Naive thymus-derived CD8-positive, alpha-beta T cell (primary cell): ENCODE measurements around the gene LRRC7. TPM values are rescaled to one million over a fixed set of nuclear protein-coding genes. Genes with fewer than 3 reads are reported as not detected.

ENCODE experiments used
- ATAC-seq, 2 donors: fragments of 150-1000 bp; cut with Tn5 transposase in 1 of 2; sonication (Bioruptor Pico), chemical (Tn5 transposase) in 1 of 2; 1 replicate in 1 of 2; 2 replicates in 1 of 2; pipeline ENCODE4 v1.10.0; 2021; ENCODE audit warnings: mild to moderate bottlenecking in 2 of 2, moderate library complexity in 2 of 2
- POLR2A ChIA-PET: fragments of 350-600 bp; sonication (Branson Sonifier 250); formaldehyde crosslinking; loops from one replicate; lab custom pipeline; 2021; ENCODE audit warnings: antibody characterized with exemption; lab: Charles Lee
- DNase-seq, 10 donors: peaks; one replicate each; pipeline versions ENCODE4 v3.0.0 to v3.0.0-alpha.2; 2020 to 2022
- H3K27ac Mint-ChIP-seq, 10 donors: one replicate each; pipeline ENCODE4 v1.8.0; 2020 to 2022; ENCODE audit warnings: mild to moderate bottlenecking in 10 of 10, mixed read lengths in 10 of 10, moderate library complexity in 4 of 10, inconsistent platforms in 1 of 10
- H3K27me3 Mint-ChIP-seq, 5 donors: one replicate each; pipeline ENCODE4 v1.8.0; 2021 to 2022; ENCODE audit warnings: mixed read lengths in 5 of 5
- H3K36me3 Mint-ChIP-seq, 3 donors: one replicate each; pipeline ENCODE4 v1.8.0; 2020 to 2022; ENCODE audit warnings: mixed read lengths in 3 of 3, mild to moderate bottlenecking in 2 of 3, inconsistent platforms in 1 of 3
- H3K4me1 Mint-ChIP-seq, 4 donors: one replicate each; pipeline ENCODE4 v1.8.0; 2021 to 2022; ENCODE audit warnings: mixed read lengths in 4 of 4
- H3K4me3 Mint-ChIP-seq, 10 donors: one replicate each; pipeline ENCODE4 v1.8.0; 2020 to 2022; ENCODE audit warnings: mild to moderate bottlenecking in 10 of 10, mixed read lengths in 10 of 10, moderate library complexity in 6 of 10, inconsistent platforms in 1 of 10
- H3K9me3 Mint-ChIP-seq, 9 donors: one replicate each; pipeline ENCODE4 v1.8.0; 2020 to 2022; ENCODE audit warnings: mixed read lengths in 9 of 9, mild to moderate bottlenecking in 3 of 9, inconsistent platforms in 1 of 9, moderate library complexity in 1 of 9
- polyA plus RNA-seq, 3 donors: library from polyadenylated mRNA; unstranded; fragments of 300-500 nt; fragmentation: Illumina TruSeq; gene quantifications; one replicate each; pipeline ENCODE4 v1.2.3, GENCODE V29; 2021
- total RNA-seq, 8 experiments: library from RNA in 2 of 8; stranded (reverse) in 2 of 8; gene quantifications; one replicate each; pipeline ENCODE4 v1.2.3 and lab custom pipeline; 2021 to 2026

The LRRC7 gene
- total and polyA plus RNA-seq, 5 experiments from 2014 or later, result 0.13 to 1.5 (median 0.48) TPM

- H3K4me3 Mint-ChIP-seq, result no peak overlapping the region
- peaks cover 0 to 4% (median 0%) of the 10 kb centered on the region in 5 donors for H3K27me3 Mint-ChIP-seq
- no peaks in the 10 kb centered on the region for H3K4me1 Mint-ChIP-seq
- DNase-seq, result no peak
- no peak for ATAC-seq
- POLR2A ChIA-PET, result no interaction called here
- H3K36me3 Mint-ChIP-seq, result no peaks in the 10 kb centered on the region
- H3K27ac Mint-ChIP-seq, result no peak overlapping the region
- H3K9me3 Mint-ChIP-seq, result no peaks in the 10 kb centered on the region
These were observed 480.8 kb downstream of the LRRC7 start for GRCh38 chr1:70048336-70049094.

- ATAC-seq (no peak), DNase-seq (no peak)
- H3K4me1 Mint-ChIP-seq, result no peaks in the 10 kb centered on the region
- no peak overlapping the region for H3K4me3 Mint-ChIP-seq
- H3K9me3 Mint-ChIP-seq, result peaks cover 0 to 9% (median 0%) of the 10 kb centered on the region in 9 donors
- H3K36me3 Mint-ChIP-seq, result no peaks in the 10 kb centered on the region
- no peak overlapping the region for H3K27ac Mint-ChIP-seq
- peaks cover 0 to 2% (median 0%) of the 10 kb centered on the region in 5 donors for H3K27me3 Mint-ChIP-seq
- POLR2A ChIA-PET, result no interaction called here
These were observed 484.2 kb downstream of the LRRC7 start for GRCh38 chr1:70051926-70052325.

GRCh38 chr1:70057500-70057899, 489.8 kb downstream of the LRRC7 start:
- H3K9me3 Mint-ChIP-seq, result peaks cover 0 to 9% (median 0%) of the 10 kb centered on the region in 9 donors
- DNase-seq (no peak), ATAC-seq (no peak)
- no peak overlapping the region for H3K27ac Mint-ChIP-seq
- no peaks in the 10 kb centered on the region for H3K36me3 Mint-ChIP-seq
- H3K27me3 Mint-ChIP-seq, result peaks cover 0 to 2% (median 0%) of the 10 kb centered on the region in 5 donors
- POLR2A ChIA-PET, result no interaction called here
- H3K4me1 Mint-ChIP-seq, result no peaks in the 10 kb centered on the region
- no peak overlapping the region for H3K4me3 Mint-ChIP-seq

GRCh38 chr1:70061231-70061630, 493.5 kb downstream of the LRRC7 start:
- no peaks in the 10 kb centered on the region for H3K9me3 Mint-ChIP-seq
- no peak overlapping the region for H3K4me3 Mint-ChIP-seq
- POLR2A ChIA-PET, result no interaction called here
- no peak for ATAC-seq
- peaks cover 0 to 2% (median 0%) of the 10 kb centered on the region in 5 donors for H3K27me3 Mint-ChIP-seq
- H3K4me1 Mint-ChIP-seq, result no peaks in the 10 kb centered on the region
- H3K27ac Mint-ChIP-seq, result no peak overlapping the region
- DNase-seq, result no peak
- no peaks in the 10 kb centered on the region for H3K36me3 Mint-ChIP-seq

GRCh38 chr1:70063861-70064260, 496.1 kb downstream of the LRRC7 start:
- Mint-ChIP-seq H3K27me3 (no peaks in the 10 kb centered on the region), H3K27ac (no peak overlapping the region), H3K36me3 (no peaks in the 10 kb centered on the region), H3K4me1 (no peaks in the 10 kb centered on the region), H3K9me3 (no peaks in the 10 kb centered on the region), H3K4me3 (no peak overlapping the region)
- DNase-seq (no peak), ATAC-seq (no peak)
- POLR2A ChIA-PET, result no interaction called here

GRCh38 chr1:70066711-70067110, 499.0 kb downstream of the LRRC7 start:
- H3K27ac Mint-ChIP-seq, result no peak overlapping the region
- DNase-seq (no peak), ATAC-seq (no peak)
- no peak overlapping the region for H3K4me3 Mint-ChIP-seq
- H3K36me3 Mint-ChIP-seq, result no peaks in the 10 kb centered on the region
- POLR2A ChIA-PET, result no interaction called here
- no peaks in the 10 kb centered on the region for H3K4me1 Mint-ChIP-seq
- H3K9me3 Mint-ChIP-seq, result peaks cover 0 to 3% (median 0%) of the 10 kb centered on the region in 9 donors
- peaks cover 0 to 1% (median 0%) of the 10 kb centered on the region in 5 donors for H3K27me3 Mint-ChIP-seq

GRCh38 chr1:70071601-70072000, 503.9 kb downstream of the LRRC7 start:
- no peak for DNase-seq
- Mint-ChIP-seq H3K4me3 (no peak overlapping the region), H3K4me1 (no peaks in the 10 kb centered on the region), H3K27ac (no peak overlapping the region), H3K9me3 (peaks cover 0 to 3% (median 0%) of the 10 kb centered on the region in 9 donors), H3K36me3 (no peaks in the 10 kb centered on the region), H3K27me3 (peaks cover 0 to 4% (median 0%) of the 10 kb centered on the region in 5 donors)
- ATAC-seq, result no peak
- POLR2A ChIA-PET, result no interaction called here

GRCh38 chr1:70072231-70072751, 504.6 kb downstream of the LRRC7 start:
- DNase-seq, result no peak
- H3K27ac Mint-ChIP-seq, result no peak overlapping the region
- peaks cover 0 to 4% (median 0%) of the 10 kb centered on the region in 5 donors for H3K27me3 Mint-ChIP-seq
- ATAC-seq, result no peak
- no peaks in the 10 kb centered on the region for H3K4me1 Mint-ChIP-seq
- no peak overlapping the region for H3K4me3 Mint-ChIP-seq
- no peaks in the 10 kb centered on the region for H3K36me3 Mint-ChIP-seq
- POLR2A ChIA-PET, result no interaction called here
- peaks cover 0 to 3% (median 0%) of the 10 kb centered on the region in 9 donors for H3K9me3 Mint-ChIP-seq

GRCh38 chr1:70075761-70076160, 508.0 kb downstream of the LRRC7 start:
- H3K36me3 Mint-ChIP-seq, result no peaks in the 10 kb centered on the region
- no peak for ATAC-seq
- H3K27me3 Mint-ChIP-seq, result peaks cover 0 to 4% (median 0%) of the 10 kb centered on the region in 5 donors
- POLR2A ChIA-PET, result no interaction called here
- no peak overlapping the region for H3K4me3 Mint-ChIP-seq
- H3K4me1 Mint-ChIP-seq, result no peaks in the 10 kb centered on the region
- DNase-seq, result no peak
- no peaks in the 10 kb centered on the region for H3K9me3 Mint-ChIP-seq
- no peak overlapping the region for H3K27ac Mint-ChIP-seq

GRCh38 chr1:70077066-70077465, 509.3 kb downstream of the LRRC7 start:
- no peaks in the 10 kb centered on the region for H3K9me3 Mint-ChIP-seq
- ATAC-seq (no peak), DNase-seq (no peak)
- no peak overlapping the region for H3K27ac Mint-ChIP-seq
- H3K4me1 Mint-ChIP-seq, result no peaks in the 10 kb centered on the region
- H3K4me3 Mint-ChIP-seq, result no peak overlapping the region
- peaks cover 0 to 3% (median 0%) of the 10 kb centered on the region in 5 donors for H3K27me3 Mint-ChIP-seq
- H3K36me3 Mint-ChIP-seq, result no peaks in the 10 kb centered on the region
- POLR2A ChIA-PET, result no interaction called here

- H3K27me3 Mint-ChIP-seq, result peaks cover 0 to 5% (median 3%) of the 10 kb centered on the region in 5 donors
- POLR2A ChIA-PET, result no interaction called here
- H3K27ac Mint-ChIP-seq, result no peak overlapping the region
- ATAC-seq (no peak), DNase-seq (no peak)
- peaks cover 0 to 14% (median 8%) of the 10 kb centered on the region in 9 donors for H3K9me3 Mint-ChIP-seq
- H3K4me3 Mint-ChIP-seq, result no peak overlapping the region
- peaks cover 0 to 4% (median 0%) of the 10 kb centered on the region in 4 donors for H3K4me1 Mint-ChIP-seq
- no peaks in the 10 kb centered on the region for H3K36me3 Mint-ChIP-seq
These were observed 511.8 kb downstream of the LRRC7 start for GRCh38 chr1:70079546-70079945.

- H3K27ac Mint-ChIP-seq, result no peak overlapping the region
- H3K4me1 Mint-ChIP-seq, result peaks cover 0 to 4% (median 0%) of the 10 kb centered on the region in 4 donors
- DNase-seq (no peak), ATAC-seq (no peak)
- peaks cover 0 to 21% (median 10%) of the 10 kb centered on the region in 9 donors for H3K9me3 Mint-ChIP-seq
- peaks cover 0 to 6% (median 2%) of the 10 kb centered on the region in 5 donors for H3K27me3 Mint-ChIP-seq
- peaks cover 0 to 5% (median 0%) of the 10 kb centered on the region in 3 donors for H3K36me3 Mint-ChIP-seq
- H3K4me3 Mint-ChIP-seq, result no peak overlapping the region
- POLR2A ChIA-PET, result no interaction called here
These were observed 515.8 kb downstream of the LRRC7 start for GRCh38 chr1:70083519-70083918.

- no peak for ATAC-seq
- H3K27ac Mint-ChIP-seq, result no peak overlapping the region
- DNase-seq, result no peak
- POLR2A ChIA-PET, result no interaction called here
- H3K9me3 Mint-ChIP-seq, result peaks cover 0 to 21% (median 10%) of the 10 kb centered on the region in 9 donors
- H3K27me3 Mint-ChIP-seq, result peaks cover 0 to 10% (median 8%) of the 10 kb centered on the region in 5 donors
- peaks cover 0 to 5% (median 0%) of the 10 kb centered on the region in 3 donors for H3K36me3 Mint-ChIP-seq
- H3K4me1 Mint-ChIP-seq, result peaks cover 0 to 4% (median 0%) of the 10 kb centered on the region in 4 donors
- no peak overlapping the region for H3K4me3 Mint-ChIP-seq
These were observed 516.7 kb downstream of the LRRC7 start for GRCh38 chr1:70084314-70084915.
